Superior temporal gyrus (tissue), 1 donor: ENCODE results near the gene GPAM.

Experiments used
- DNase-seq: peaks from one replicate; pipeline ENCODE4 v3.0.0-alpha.2; 2016; ENCODE audit errors: extremely low spot score

GPAM gene

GRCh38 chr10:112184052-112184371 lies 447 bp upstream of the GPAM start:
- no peak for DNase-seq

GRCh38 chr10:112182784-112183328 lies 709 bp downstream of the GPAM start:
- no peak for DNase-seq

GRCh38 chr10:112177247-112177646 lies 6.3 kb downstream of the GPAM start:
- no peak for DNase-seq

- DNase-seq, result no peak
Observed at GRCh38 chr10:112176543-112176942, 7.0 kb downstream of the GPAM start.

GRCh38 chr10:112175409-112175808 lies 8.2 kb downstream of the GPAM start:
- no peak for DNase-seq

GRCh38 chr10:112173206-112173605 lies 10.4 kb downstream of the GPAM start:
- DNase-seq, result no peak

GRCh38 chr10:112168733-112169132 lies 14.8 kb downstream of the GPAM start:
- no peak for DNase-seq

- no peak for DNase-seq
Observed at GRCh38 chr10:112166800-112167199, 16.8 kb downstream of the GPAM start.

- DNase-seq, result no peak
Observed at GRCh38 chr10:112161757-112162518, 21.6 kb downstream of the GPAM start.

GRCh38 chr10:112160834-112161233 lies 22.7 kb downstream of the GPAM start:
- DNase-seq, result no peak

- DNase-seq, result no peak
Observed at GRCh38 chr10:112159469-112159868, 24.1 kb downstream of the GPAM start.

- no peak for DNase-seq
Observed at GRCh38 chr10:112151524-112152039, 32.0 kb downstream of the GPAM start.

GRCh38 chr10:112148331-112148730 lies 35.2 kb downstream of the GPAM start:
- no peak for DNase-seq

GRCh38 chr10:112146799-112147198 lies 36.8 kb downstream of the GPAM start:
- no peak for DNase-seq

- DNase-seq, result no peak
Observed at GRCh38 chr10:112145263-112145662, 38.3 kb downstream of the GPAM start.

GRCh38 chr10:112143420-112143819 lies 40.1 kb downstream of the GPAM start:
- DNase-seq, result no peak

GRCh38 chr10:112141292-112141691 lies 42.3 kb downstream of the GPAM start:
- no peak for DNase-seq

GRCh38 chr10:112140110-112140970 lies 43.2 kb downstream of the GPAM start:
- DNase-seq, result peak; percentile 64

GRCh38 chr10:112139176-112139575 lies 44.4 kb downstream of the GPAM start:
- no peak for DNase-seq

GRCh38 chr10:112137154-112137987 lies 46.2 kb downstream of the GPAM start:
- DNase-seq, result peak; percentile 83

GRCh38 chr10:112136486-112137153 lies 46.9 kb downstream of the GPAM start:
- DNase-seq, result no peak
